Activated CD8-positive, alpha-beta memory T cell treated with anti-CD3 and anti-CD28 coated beads, Interleukin-2, amount 50 U/mL, for 24 hours (primary cell): ENCODE measurements around the gene PDCD4.

Experiments used
- DNase-seq: peaks from one replicate; pipeline ENCODE4 v3.0.0-alpha.2; 2020; ENCODE audit errors: extremely low read depth

The PDCD4 gene

DNA sequence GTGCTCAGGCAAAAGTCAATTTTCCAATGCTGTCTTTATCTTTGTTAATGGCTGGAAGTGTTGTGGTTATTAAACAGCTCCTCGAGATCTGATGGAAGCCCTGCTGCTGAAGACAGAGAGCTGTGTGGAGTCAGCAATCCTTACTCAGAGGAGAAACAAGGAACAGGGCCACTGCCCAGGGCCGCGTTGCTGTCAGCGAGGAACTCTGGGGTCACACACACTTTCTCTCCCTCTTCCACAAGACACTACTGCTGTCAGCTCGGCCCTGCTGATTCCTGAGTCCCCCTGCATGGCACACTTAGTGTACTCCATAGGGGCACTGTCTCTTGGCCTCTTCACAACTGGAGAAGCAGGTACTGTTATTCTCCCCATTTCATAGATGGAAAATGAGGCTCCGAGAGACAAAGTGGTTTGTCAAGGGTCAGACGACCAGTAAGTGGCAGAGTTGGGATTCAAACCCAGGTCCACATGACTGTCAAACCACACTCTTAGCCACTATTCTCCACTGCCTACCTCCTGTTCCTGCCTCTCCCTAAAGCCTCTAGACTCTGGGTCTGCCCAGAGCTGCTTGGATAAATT is 29.3 kb upstream of the PDCD4 start:
- DNase-seq = no peak

DNA sequence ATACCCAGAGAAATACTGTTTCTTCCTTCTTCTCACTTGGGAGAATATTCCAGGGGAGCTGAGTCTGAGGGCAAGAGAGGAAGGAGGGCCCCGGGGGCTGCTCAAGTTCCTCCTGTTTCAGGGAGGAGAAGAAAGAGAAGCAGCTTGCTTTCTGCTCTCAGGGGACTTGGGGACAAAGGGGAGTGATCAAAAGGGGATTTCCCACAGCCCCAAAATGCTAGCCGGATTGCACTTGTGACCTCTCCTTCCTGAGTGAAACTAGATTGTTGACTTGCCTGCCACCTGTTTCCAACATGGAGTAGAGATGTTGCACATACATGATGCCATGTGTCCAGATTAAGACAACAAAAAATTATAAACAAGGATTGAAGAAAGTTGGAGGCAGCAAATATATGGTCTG is 28.7 kb upstream of the PDCD4 start:
- DNase-seq = no peak

DNA sequence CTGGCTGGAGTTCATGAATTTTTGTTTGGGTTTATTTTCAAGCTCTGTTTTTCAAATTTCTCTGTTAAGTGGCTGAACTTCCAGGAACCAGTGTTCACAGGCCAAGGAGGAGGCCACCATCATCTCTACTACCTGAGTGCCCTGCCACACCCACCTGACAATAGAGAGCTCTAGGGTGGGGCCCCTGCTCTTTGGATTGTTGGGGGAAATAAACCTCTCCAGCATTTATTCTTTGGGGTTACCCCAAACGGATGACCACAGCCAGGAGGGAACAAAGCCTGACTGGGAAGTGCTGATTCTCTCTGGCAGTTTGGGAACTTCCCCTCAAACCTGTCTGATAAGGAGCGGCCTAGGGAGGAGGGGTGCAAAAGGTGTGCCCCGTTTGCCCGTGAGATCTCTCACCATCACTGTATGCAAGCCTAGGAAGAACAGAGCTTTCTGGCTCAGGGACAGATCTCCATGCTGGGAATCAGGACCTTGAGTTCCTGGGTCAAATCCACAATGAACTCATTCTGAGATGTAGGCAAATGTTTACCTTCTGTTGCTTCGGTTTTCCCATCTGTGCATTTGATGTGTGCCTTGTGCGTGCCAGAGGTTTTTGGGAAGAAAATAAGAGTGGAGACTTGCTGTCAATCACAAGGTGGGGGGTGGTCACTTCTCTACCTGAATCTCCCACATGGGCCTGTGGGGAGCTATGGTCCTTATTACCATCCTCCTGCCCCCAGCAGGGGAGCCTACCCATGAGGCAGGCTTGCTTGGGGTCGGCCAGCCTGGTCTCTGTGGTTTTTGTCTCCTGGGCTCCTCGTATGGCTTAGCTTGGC is 27.7 kb upstream of the PDCD4 start:
- DNase-seq = no peak

DNA sequence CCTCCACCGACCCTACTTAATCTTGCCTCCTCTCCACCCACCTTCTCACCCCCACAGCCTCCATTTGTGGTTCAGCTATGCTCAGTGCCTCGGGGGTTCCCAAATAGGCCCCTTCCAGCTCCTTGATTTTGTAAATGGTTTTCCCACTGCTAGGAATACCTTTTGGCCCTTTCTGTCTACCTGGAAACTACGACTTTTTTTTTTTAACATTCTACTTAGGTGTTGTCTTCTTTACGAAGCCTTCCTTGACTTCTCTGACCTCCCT is 27.2 kb upstream of the PDCD4 start:
- DNase-seq = no peak

DNA sequence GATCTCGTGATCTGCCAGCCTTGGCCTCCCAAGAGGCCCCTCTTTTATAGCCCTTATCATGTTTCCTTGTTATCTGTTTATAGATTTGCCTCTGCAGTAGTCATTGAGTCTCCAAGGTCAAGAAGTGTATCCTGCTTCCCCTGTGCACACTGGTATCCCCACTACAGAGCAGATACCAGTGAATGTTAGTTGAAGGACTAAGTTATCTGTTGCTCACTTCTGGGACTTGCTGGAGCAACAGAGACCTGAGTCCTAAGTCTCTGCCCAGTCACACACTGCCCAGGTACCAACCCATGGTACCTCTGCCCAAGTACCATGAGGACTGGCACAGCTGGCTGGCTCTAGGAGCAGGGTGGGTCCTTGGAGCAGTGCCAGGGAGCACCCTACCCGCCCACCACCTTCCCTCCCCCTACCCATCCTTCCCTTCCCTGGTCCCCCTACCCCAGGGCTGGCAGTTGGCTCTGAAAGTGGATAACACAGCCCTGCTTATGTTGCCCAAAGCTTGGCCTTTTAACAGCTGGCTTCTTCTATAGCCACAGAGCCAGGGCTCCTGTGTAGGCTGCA is 26.5 kb upstream of the PDCD4 start:
- no peak for DNase-seq

DNA sequence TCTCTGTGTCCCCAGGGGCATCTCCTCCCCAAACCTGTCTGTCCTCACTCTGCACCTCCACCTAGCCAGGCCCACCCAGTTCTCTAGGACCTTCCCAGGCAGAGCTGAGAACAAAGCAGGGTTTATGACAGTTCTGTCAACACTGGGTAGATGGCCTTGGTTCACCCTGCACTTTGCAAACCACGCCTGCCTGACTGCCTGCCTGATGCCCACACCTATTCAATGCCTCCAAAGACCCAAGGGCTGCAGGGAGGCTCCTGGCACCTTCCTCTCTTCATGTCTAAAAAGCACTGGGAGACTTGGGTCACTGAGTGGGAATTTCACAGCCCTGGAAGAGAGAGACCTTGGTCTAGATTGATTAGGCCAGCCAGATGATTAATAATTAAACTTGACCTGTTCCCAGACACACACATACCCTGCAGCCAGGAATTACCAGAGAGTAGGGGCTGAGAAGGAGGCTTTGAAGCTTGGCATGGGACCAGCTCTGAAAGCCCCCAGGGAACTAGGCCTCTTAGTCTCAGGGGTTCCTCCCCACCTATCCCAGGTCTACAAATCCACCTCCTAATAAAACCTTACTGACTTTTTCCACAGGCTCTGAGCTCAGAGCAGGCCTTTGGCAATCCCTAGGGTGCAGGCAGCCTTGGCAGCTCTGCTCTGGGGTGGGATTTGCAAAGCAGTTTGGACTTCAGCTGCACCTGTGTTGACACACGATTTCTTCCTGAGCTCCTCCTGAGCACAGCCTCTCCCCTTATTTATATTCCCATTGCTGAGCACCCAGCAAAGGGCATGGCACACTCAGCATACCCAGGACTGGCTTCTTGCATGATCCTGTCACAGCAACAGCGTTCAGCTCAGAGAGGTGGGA is 25.7 kb upstream of the PDCD4 start:
- DNase-seq = no peak

DNA sequence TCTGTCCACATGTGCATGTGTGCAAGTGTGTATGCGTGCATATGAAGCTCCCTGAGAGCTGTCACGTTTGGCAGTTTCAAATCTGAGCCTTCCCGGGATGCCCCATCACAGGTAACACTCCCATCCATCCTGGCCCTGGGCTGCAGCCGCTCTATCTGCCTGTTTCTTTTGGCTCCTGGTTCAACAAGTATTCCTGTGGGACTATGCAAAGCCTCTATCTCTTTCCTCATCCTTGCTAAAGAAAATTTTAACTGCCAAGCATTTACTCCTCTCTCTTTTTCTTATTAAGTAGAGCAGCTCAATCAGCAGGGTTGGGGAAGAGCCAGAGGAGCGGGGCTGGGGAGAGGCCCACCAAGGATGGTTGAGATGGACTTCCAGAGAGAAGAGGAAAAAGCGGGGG is 24.4 kb upstream of the PDCD4 start:
- DNase-seq = no peak

DNA sequence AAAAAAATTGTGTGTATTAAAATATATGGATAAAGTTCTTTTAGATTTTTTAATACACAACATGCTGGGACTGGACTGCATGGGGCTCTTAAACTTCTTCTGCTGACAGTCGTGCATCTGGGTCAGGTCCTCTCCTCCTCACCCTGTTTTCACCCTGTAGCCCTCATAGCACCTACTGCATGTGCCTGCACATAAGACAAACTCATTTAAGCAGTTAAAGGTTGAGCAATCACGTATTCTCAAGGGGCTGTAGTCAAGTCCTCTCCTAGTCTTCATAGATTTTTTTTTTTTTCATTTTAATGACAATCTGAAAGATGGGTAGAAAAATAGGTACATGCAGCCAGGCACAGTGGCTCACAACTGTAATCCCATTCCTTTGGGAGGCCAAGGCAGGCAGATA is 23.6 kb upstream of the PDCD4 start:
- no peak for DNase-seq

DNA sequence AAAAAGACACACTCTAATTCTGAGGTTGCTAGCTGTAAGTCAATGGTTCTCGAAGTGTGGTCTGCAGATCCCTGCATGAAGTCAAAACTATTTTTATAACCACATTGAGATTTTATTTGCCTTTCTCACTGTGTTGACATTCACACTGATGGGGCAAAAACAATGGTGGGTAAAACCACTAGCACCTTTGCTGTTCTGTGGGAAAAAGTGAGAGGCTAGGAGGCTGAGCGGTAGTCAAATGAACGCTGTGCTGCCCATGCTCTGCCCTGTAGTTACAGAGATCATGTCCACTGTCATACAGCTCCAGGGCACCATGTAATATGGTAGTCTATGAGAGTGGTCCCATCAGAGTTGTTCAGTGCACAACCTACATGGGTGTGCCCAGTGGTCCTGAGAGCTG is 21.6 kb upstream of the PDCD4 start:
- no peak for DNase-seq

DNA sequence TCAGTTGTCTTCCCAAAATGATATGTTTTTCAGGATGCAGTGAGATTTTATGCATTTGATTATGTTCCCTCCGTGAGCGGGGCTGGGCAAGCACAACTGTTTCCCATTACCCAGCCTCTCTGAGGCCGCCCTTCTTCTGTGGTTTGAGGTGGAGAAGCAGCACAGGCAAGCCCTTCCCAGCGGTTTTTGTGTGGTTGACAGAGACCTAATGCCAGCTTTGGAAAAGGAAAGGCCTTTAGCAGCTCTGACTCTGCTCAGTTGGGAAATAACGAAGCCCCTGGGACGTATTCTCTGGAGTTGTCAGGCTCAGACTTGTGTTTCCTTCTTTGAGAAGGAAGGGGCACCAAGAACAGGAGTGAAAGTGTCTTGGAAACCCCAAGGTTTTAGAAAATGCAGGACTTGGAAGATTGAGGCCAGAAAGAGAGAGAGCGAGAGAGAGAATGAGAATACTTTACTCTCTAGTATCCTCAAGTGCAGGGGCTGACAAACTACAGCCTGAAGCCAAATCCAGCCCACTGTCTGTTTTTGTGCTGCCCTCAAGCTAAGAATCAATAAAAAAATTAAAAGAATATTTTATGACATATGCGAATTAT is 20.6 kb upstream of the PDCD4 start:
- DNase-seq = no peak

DNA sequence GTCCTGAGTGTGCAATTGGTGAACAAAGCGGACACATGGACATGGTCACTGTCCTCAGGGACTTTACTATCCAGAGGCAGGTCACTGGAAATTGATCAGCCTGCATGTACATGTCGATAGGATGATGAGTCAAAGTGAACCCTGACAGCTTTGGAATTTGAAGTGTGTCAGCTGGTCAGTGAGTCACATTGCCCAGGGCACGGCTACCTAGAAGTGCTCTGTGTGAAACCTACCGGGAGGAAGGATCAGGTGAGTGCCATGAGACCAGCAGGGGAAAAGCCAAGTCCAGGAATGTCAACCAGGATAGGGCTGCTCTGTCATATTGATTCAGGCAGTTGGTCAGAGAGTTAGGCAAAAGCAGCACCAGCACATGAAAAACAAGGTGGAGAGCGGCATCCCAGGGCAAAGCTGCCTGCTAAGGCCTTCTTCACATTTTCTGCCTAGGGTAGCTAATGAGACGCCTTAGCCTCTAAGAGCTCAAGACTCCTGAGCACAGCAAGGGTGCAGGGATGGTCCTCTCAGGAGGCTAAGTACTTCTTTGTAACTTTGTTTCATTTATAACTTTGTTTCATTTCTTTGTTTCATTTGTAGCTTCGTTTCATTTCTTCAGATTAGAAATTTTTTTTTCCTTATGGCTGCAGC is 19.4 kb upstream of the PDCD4 start:
- no peak for DNase-seq

DNA sequence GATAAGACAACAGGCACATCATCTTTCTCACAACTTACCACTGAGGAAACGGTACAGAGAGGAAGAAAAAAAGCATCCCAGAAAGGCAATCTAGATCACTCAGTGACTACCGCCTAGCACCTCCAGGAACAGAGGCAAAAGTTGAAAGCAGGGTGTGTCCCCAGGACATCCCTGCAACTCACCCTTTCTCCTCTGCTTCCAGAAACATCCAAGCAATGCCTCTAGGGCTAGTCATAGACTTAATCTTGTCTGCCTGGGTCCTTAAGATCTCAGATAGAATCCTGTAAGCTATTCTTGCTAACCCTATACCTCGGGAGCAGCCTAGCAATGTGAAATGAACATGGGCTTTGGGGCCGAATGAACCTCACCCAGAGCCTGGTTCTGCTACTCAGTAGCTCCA is 18.8 kb upstream of the PDCD4 start:
- DNase-seq = no peak

DNA sequence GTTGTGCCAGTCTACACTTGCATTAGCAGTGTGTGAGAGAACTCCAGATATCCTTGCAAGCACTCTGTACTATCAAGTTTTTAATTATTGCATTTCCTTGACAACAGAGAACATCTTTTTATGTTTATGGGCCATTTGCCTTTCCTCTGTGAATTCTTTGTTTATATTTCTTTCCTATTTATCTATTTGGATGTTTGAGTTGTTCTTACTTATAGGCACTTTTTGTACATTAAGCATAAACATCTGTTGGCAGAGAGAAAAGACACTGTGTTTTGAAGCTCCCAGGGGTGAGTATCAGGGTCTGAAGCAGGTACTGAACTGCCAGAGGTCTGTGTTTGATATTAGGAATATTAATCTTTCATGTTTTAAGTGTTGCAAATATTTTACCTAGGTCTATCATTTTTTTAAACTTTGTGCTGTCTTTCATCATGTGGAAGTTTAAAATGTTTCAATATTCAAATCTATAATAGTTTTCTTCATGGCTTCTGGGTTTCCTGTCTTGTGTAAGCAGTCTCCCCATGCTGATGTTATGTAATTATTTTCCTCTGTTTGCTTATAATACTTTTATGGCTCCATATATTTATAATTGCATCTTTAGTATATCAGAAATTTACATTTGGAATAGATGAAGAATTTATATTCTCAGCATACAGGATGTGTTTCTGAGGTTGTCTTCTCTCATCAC is 17.7 kb upstream of the PDCD4 start:
- no peak for DNase-seq

DNA sequence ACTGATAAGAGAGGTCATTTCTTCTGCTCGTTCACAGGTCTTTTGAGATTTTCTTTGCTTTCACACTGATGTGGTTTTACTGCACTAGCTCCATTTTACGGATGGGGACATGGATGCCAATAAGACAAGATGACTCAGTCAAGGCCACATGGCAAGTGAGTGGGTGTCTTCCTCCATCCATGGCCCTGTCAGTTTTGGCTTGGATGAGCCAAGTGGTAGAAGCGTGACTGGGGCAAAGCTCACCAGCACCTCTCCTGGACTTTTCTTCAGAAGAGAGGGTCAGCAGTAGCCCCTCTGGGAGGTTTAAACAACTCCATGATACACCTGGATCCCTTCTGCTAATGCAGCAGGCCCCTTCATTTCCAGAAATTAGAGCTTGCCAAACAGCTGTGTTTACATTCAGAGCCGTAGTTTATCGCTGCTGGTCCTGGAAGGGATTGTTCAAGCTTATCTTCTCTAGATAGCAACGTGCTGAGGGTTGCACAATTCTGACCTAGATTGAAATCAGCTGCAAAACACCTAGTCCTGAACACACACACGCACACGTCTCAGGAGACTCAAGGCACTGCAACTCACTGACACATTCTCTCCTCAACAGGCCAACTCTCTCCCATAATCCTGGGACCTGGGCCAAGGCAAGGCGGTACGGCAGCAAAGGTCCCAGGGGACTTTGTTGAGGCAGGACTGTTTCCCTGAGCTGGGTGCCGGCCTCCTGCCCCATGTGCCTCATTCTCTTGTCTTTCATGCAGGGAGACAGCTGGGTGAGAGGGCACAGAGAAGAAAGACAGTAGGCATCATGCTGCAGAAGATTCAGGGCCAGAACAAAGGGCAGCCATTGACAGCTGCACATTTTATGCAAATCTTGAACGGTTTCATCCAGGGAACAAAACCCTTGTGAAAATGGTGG is 14.2 kb upstream of the PDCD4 start:
- DNase-seq = no peak

DNA sequence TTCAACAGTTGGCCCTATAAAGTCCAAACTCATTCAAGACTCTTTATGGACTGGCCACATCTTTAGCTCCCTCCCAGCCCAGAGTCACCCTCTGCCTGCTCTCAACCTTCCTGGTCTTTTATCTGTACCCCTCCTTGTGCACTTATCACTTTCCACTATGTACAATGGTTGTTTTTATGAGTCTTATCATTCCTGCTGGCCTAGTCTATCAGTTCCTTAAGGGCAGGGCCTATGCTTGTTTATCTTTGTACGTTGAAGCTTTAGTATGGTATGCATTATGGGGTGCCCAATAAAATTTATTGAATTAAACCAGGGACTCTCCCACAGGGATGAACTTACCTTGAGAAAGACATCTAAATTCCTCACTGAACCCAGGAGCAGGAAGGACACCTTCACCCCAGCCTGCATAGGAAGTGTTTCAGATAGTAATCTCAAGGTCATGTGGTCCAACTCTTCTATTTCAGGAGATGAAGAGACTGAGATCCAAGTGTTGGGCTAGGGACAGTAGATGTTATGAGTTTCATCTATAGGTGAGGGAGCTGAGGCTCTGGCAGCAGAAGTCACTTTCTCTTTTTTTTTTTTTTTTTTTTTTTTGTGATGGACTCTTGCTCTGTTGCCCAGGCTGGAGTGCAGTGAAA is 13.3 kb upstream of the PDCD4 start:
- no peak for DNase-seq

DNA sequence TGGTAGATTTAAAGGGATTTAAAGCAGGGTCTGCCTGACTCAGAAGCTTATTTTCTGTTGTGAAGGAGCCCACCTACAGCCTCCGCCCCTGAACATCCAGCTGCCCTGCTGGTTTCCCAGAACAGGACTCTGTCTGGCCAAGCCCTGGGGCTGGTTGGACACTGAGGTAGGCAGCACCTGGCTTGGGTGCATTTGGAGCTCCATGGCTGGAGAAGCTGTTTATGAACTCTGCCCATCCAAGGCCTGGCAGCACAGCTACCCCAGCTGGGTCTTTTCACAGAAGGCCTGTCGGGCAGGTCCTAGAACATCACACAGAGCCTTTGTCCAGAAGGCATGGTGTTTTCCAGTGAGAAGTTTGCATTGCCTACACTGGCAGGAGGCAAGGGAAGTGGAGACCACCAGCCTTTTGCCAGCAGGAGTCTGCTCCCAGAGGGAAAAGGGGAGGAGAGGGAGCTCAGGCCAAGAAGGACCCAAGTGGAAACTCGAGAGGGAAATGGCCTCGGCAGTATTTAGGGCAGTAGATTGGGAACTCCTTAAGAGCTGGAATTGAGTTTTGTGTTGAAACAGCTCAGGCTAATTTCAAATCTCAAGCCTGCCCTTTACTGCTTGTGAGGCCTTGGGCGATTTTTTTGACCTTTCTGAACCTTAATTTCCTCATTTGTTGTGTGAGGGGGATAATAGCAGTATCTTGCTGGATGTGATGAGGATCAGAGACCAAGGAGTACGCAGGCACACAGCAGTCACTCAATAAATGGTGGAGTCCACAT is 12.3 kb upstream of the PDCD4 start:
- no peak for DNase-seq

DNA sequence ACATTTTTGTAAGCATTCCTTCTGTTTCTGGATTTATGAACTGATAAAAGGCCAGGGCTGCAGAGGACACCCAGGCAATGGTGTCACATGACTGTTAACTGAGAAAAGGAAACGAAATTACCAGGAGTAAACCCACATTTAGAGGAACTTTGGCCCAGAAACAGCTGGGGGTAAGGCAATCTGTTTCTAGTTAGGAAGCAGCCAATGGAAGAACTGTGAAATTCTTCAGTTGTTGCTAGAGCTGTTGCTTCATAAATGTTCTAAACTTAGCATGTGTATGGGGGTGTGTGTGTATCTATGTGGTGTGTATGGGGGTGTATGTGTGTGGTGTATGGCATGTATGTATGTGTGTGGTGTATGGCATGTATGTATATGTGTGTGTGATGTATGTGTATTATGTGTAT is 11.8 kb upstream of the PDCD4 start:
- no peak for DNase-seq

DNA sequence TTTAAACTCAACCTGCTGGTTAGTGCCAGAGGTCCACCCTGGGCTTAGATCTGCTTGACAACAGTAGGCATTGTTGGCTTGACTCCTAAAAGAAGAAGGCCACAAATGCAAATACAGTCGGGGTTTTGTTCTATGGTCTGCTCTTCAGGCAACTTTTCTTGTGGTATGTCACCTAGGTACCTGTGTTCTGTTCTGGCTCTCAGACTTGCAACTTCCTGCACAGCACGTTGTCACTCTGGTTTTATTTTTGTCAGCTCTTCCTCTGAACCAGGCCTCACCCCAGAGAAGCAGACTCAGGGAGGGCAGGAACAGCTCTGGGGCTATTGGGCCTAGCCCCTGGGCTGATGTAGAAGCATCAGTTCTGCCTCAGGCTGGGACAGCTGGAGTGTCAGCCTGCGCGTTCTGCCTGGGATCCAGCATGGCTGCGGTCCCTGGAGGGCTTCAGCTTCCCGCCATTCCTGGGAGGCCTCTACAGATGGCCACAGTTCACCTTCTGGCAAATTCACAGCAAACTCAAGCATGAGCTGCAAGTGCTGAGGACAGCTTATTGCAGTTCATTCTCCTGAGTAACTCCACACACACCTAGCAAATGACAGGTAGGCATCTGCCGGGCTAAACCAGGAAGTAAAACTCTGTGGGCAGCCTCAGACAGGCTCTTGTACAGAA is 11.0 kb upstream of the PDCD4 start:
- DNase-seq = no peak
